Activated naive CD8-positive, alpha-beta T cell treated with anti-CD3 and anti-CD28 coated beads, Interleukin-2, amount 50 U/mL, for 24 hours (primary cell): Measurements from ENCODE around the gene EIF3D.

Experiments used
- ATAC-seq: fragments of 150-1000 bp; cut with Tn5 transposase; one replicate; pipeline ENCODE4 v1.10.0; 2021
- DNase-seq: peaks from one replicate; pipeline ENCODE4 v3.0.0; 2021
- H3K27ac Mint-ChIP-seq: one replicate; pipeline ENCODE4 v1.8.0; 2021; ENCODE audit warnings: mild to moderate bottlenecking, mixed read lengths
- H3K27me3 Mint-ChIP-seq: one replicate; pipeline ENCODE4 v1.8.0; 2021; ENCODE audit warnings: mixed read lengths
- H3K36me3 Mint-ChIP-seq: one replicate; pipeline ENCODE4 v1.8.0; 2021; ENCODE audit warnings: low read depth, mixed read lengths
- H3K4me1 Mint-ChIP-seq: one replicate; pipeline ENCODE4 v1.8.0; 2021; ENCODE audit warnings: mixed read lengths
- H3K4me3 Mint-ChIP-seq: one replicate; pipeline ENCODE4 v1.8.0; 2021; ENCODE audit warnings: mild to moderate bottlenecking, moderate library complexity, mixed read lengths
- H3K9me3 Mint-ChIP-seq: one replicate; pipeline ENCODE4 v1.8.0; 2021; ENCODE audit warnings: mixed read lengths

EIF3D gene

GRCh38 chr22:36505998-36506635 is 22.8 kb downstream of the EIF3D start:
- no peaks in the 10 kb centered on the region for H3K9me3 Mint-ChIP-seq
- H3K4me1 Mint-ChIP-seq: peaks cover 29% of the 10 kb centered on the region
- H3K36me3 Mint-ChIP-seq: peaks cover 24% of the 10 kb centered on the region
- H3K27ac Mint-ChIP-seq: peak overlapping the region; percentile 62
- H3K27me3 Mint-ChIP-seq: no peaks in the 10 kb centered on the region
- ATAC-seq (no peak), DNase-seq (no peak)
- H3K4me3 Mint-ChIP-seq: peak overlapping the region; percentile 75

GRCh38 chr22:36497910-36498665 is 30.9 kb downstream of the EIF3D start:
- Mint-ChIP-seq H3K9me3 (no peaks in the 10 kb centered on the region), H3K27ac (no peak overlapping the region), H3K4me3 (no peak overlapping the region), H3K27me3 (no peaks in the 10 kb centered on the region), H3K36me3 (peaks cover 12% of the 10 kb centered on the region), H3K4me1 (peaks cover 6% of the 10 kb centered on the region)
- ATAC-seq (no peak), DNase-seq (no peak)

GRCh38 chr22:36493690-36494110 is 35.3 kb downstream of the EIF3D start:
- no peak for DNase-seq
- ATAC-seq: peak; percentile 65
- H3K36me3 Mint-ChIP-seq: peaks cover 22% of the 10 kb centered on the region
- no peaks in the 10 kb centered on the region for H3K27me3 Mint-ChIP-seq
- no peaks in the 10 kb centered on the region for H3K9me3 Mint-ChIP-seq
- H3K4me1 Mint-ChIP-seq: peaks cover 6% of the 10 kb centered on the region
- H3K4me3 Mint-ChIP-seq: peak overlapping the region; percentile 24
- no peak overlapping the region for H3K27ac Mint-ChIP-seq

GRCh38 chr22:36492109-36492508 is 36.9 kb downstream of the EIF3D start:
- no peak overlapping the region for H3K27ac Mint-ChIP-seq
- peaks cover 23% of the 10 kb centered on the region for H3K36me3 Mint-ChIP-seq
- H3K4me3 Mint-ChIP-seq: no peak overlapping the region
- no peaks in the 10 kb centered on the region for H3K27me3 Mint-ChIP-seq
- H3K4me1 Mint-ChIP-seq: peaks cover 6% of the 10 kb centered on the region
- ATAC-seq: no peak
- DNase-seq: no peak
- no peaks in the 10 kb centered on the region for H3K9me3 Mint-ChIP-seq

GRCh38 chr22:36491155-36491554 is 37.8 kb downstream of the EIF3D start:
- ATAC-seq (no peak), DNase-seq (no peak)
- no peak overlapping the region for H3K4me3 Mint-ChIP-seq
- no peak overlapping the region for H3K27ac Mint-ChIP-seq
- peaks cover 32% of the 10 kb centered on the region for H3K36me3 Mint-ChIP-seq
- no peaks in the 10 kb centered on the region for H3K27me3 Mint-ChIP-seq
- H3K4me1 Mint-ChIP-seq: peaks cover 6% of the 10 kb centered on the region
- H3K9me3 Mint-ChIP-seq: no peaks in the 10 kb centered on the region

GRCh38 chr22:36486619-36487384 is 42.2 kb downstream of the EIF3D start:
- Mint-ChIP-seq H3K36me3 (peaks cover 19% of the 10 kb centered on the region), H3K4me3 (no peak overlapping the region), H3K4me1 (peaks cover 4% of the 10 kb centered on the region), H3K9me3 (no peaks in the 10 kb centered on the region), H3K27me3 (no peaks in the 10 kb centered on the region), H3K27ac (no peak overlapping the region)
- peak; percentile 68 for DNase-seq
- no peak for ATAC-seq

- Mint-ChIP-seq H3K9me3 (no peaks in the 10 kb centered on the region), H3K36me3 (peaks cover 28% of the 10 kb centered on the region), H3K27ac (peak within 1 kb of the TSS; percentile 86), H3K4me1 (peaks cover 18% of the 10 kb centered on the region), H3K4me3 (peak within 1 kb of the TSS; percentile 87), H3K27me3 (no peaks in the 10 kb centered on the region)
- peak; percentile 97 for ATAC-seq
- peak; percentile 96 for DNase-seq
These were observed 47.4 kb downstream of the EIF3D start, which contains the start of gene TXN2 for GRCh38 chr22:36481393-36482168. Gene TXN2 (minus strand): TSS chr22:36481640. CDS start chr22:36480837, 803 bp downstream.

GRCh38 chr22:36480941-36481392 is 48.0 kb downstream of the EIF3D start:
- DNase-seq: no peak
- ATAC-seq: no peak

GRCh38 chr22:36478966-36479365 is 50.0 kb downstream of the EIF3D start:
- Mint-ChIP-seq H3K4me1 (peaks cover 18% of the 10 kb centered on the region), H3K4me3 (no peak overlapping the region), H3K9me3 (no peaks in the 10 kb centered on the region), H3K27ac (peak overlapping the region; percentile 27), H3K27me3 (no peaks in the 10 kb centered on the region), H3K36me3 (peaks cover 42% of the 10 kb centered on the region)
- DNase-seq (no peak), ATAC-seq (no peak)

More at GRCh38 chr22:36480941-36481392, 48.0 kb downstream of the EIF3D start:
- Mint-ChIP-seq H3K4me1 (peaks cover 18% of the 10 kb centered on the region), H3K27ac (peak overlapping the region; percentile 86), H3K9me3 (no peaks in the 10 kb centered on the region), H3K4me3 (peak overlapping the region; percentile 87), H3K27me3 (no peaks in the 10 kb centered on the region), H3K36me3 (peaks cover 26% of the 10 kb centered on the region)

GRCh38 chr22:36475341-36475740 is 53.6 kb downstream of the EIF3D start:
- ATAC-seq: no peak
- no peak overlapping the region for H3K4me3 Mint-ChIP-seq
- peaks cover 42% of the 10 kb centered on the region for H3K36me3 Mint-ChIP-seq
- H3K27ac Mint-ChIP-seq: no peak overlapping the region
- H3K27me3 Mint-ChIP-seq: no peaks in the 10 kb centered on the region
- no peak for DNase-seq
- no peaks in the 10 kb centered on the region for H3K9me3 Mint-ChIP-seq
- H3K4me1 Mint-ChIP-seq: peaks cover 11% of the 10 kb centered on the region

- ATAC-seq (no peak), DNase-seq (no peak)
- Mint-ChIP-seq H3K4me3 (no peak overlapping the region), H3K4me1 (peaks cover 20% of the 10 kb centered on the region), H3K9me3 (no peaks in the 10 kb centered on the region), H3K27ac (peak overlapping the region; percentile 12), H3K27me3 (no peaks in the 10 kb centered on the region), H3K36me3 (peaks cover 36% of the 10 kb centered on the region)
These were observed 56.3 kb downstream of the EIF3D start for GRCh38 chr22:36472689-36473088.

- ATAC-seq: no peak
- peaks cover 27% of the 10 kb centered on the region for H3K36me3 Mint-ChIP-seq
- H3K4me3 Mint-ChIP-seq: no peak overlapping the region
- H3K27me3 Mint-ChIP-seq: no peaks in the 10 kb centered on the region
- H3K4me1 Mint-ChIP-seq: peaks cover 31% of the 10 kb centered on the region
- no peaks in the 10 kb centered on the region for H3K9me3 Mint-ChIP-seq
- H3K27ac Mint-ChIP-seq: no peak overlapping the region
- DNase-seq: no peak
These were observed 57.6 kb downstream of the EIF3D start for GRCh38 chr22:36471341-36471821.

GRCh38 chr22:36470994-36471331 is 58.0 kb downstream of the EIF3D start:
- Mint-ChIP-seq H3K27me3 (no peaks in the 10 kb centered on the region), H3K36me3 (peaks cover 24% of the 10 kb centered on the region), H3K4me3 (no peak overlapping the region), H3K27ac (peak overlapping the region; percentile 25), H3K4me1 (peaks cover 31% of the 10 kb centered on the region), H3K9me3 (no peaks in the 10 kb centered on the region)
- ATAC-seq (no peak), DNase-seq (no peak)
